ENCODE data around the gene ALG3.

The ALG3 gene

DNA sequence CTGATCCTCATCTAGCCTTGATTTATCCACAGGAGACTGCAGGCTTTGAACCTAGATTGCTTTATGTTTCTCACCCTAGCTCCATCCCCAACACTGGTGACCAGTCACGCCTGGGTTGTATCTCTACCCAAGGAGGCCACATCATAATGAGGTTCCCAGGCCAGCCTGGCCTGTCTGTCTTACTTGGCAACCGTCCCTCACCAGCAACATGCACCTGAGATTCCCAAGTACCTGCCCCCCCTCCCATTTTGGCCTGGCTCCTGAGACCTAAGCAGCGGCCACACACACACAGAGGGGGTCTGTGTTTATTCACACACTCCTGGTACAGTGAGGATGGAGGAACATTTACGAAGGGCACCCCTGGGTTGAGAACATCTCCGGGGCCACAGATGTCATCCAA, 10.2 kb upstream of the ALG3 start:
- Histone ChIP-seq H3K36me3 (ENCODE audit: control insufficient read depth, low read depth, low read length) (no peaks in the 10 kb centered on the region), H3K4me1 (ENCODE audit: control insufficient read depth, low read depth, low read length) (no peaks in the 10 kb centered on the region), H3K9me3 (ENCODE audit: control insufficient read depth, low read depth, low read length) (no peaks in the 10 kb centered on the region), H3K4me3 (ENCODE audit: low read length) (no peak overlapping the region), H3K27me3 (ENCODE audit: control insufficient read depth, insufficient read depth, low read length) (peaks cover 57% of the 10 kb centered on the region), H3K9ac (ENCODE audit: low read length) (no peak overlapping the region), H3K27ac (ENCODE audit: low read length) (no peak overlapping the region)

DNA sequence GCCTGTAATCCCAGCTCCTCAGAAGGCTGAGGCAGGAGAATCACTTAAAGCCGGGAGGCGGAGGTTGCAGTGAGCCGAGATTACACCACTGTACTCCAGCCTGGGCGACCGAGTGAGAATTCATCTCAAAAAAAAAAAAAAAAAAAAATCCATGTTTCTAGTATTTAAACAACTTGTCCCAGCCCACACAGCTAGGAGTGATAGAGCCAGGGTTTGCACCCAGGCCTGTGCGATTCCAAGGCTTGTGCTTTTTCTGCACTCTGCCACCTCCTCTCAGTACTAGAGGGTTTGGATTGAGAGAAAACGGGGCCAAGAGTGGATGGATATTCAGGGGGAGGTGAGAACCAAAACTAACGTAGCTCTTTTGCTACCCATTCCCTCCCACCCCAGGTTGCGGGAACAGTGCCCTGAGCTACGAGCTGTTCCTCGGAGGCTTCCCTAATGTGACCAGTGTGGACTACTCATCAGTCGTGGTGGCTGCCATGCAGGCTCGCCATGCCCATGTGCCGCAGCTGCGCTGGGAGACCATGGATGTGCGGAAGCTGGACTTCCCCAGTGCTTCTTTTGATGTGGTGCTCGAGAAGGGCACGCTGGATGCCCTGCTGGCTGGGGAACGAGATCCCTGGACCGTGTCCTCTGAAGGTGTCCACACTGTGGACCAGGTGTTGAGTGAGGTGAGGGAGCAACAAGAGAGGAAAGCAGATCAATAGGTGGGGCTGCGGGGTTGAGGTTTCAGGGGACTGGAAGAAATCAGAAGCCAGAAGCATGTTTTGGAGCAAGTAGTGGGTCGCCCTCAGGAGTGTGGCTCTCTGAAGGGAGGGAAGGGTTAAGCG, 8.5 kb upstream of the ALG3 start:
- no peak overlapping the region for H3K4me3 ChIP-seq (ENCODE audit: low read length)
- no peaks in the 10 kb centered on the region for H3K36me3 ChIP-seq (ENCODE audit: control insufficient read depth, low read depth, low read length)
- no peak overlapping the region for H3K27ac ChIP-seq (ENCODE audit: low read length)
- no peaks in the 10 kb centered on the region for H3K4me1 ChIP-seq (ENCODE audit: control insufficient read depth, low read depth, low read length)
- peaks cover 43% of the 10 kb centered on the region for H3K27me3 ChIP-seq (ENCODE audit: control insufficient read depth, insufficient read depth, low read length)
- H3K9me3 ChIP-seq (ENCODE audit: control insufficient read depth, low read depth, low read length): no peaks in the 10 kb centered on the region
- no peak overlapping the region for H3K9ac ChIP-seq (ENCODE audit: low read length)

DNA sequence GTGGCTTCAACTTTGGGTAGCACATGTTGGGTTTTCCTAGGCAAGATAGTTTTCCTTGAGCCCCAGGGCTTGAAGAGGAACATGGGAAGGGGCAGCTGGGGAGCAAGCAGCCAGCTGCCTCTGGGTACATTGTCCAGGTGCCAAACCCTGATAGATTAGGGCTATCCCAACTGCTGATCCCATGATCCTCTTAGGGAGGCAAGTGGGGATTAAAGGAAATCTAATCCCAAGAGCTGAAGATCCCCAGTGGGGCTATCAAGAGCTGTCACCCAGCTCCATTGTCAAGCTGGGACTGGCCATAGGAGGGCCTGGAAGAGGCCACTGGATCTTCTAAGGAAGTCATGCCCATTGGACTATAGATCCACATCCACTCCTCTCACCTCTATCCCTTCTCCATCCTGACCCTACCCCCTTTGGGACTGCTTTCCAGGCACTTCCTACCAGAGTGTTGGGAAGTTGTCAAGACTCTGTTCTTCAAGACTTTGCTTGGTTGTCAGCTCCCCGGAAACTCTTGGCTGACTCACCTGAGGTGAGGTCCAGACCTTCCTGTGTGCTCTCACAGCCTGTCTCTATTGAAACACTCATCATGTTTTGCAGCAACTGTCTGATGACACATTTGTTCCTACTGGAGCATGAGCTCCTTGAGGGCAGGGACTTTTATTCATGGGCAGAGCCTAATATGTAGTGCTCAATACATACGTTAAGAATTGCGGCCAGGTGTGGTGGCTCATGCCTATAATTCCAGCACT, 6.7 kb upstream of the ALG3 start:
- no peak overlapping the region for H3K4me3 ChIP-seq (ENCODE audit: low read length)
- no peaks in the 10 kb centered on the region for H3K9me3 ChIP-seq (ENCODE audit: control insufficient read depth, low read depth, low read length)
- no peak overlapping the region for H3K9ac ChIP-seq (ENCODE audit: low read length)
- H3K27me3 ChIP-seq (ENCODE audit: control insufficient read depth, insufficient read depth, low read length): peaks cover 29% of the 10 kb centered on the region
- no peak overlapping the region for H3K27ac ChIP-seq (ENCODE audit: low read length)
- no peaks in the 10 kb centered on the region for H3K36me3 ChIP-seq (ENCODE audit: control insufficient read depth, low read depth, low read length)
- no peaks in the 10 kb centered on the region for H3K4me1 ChIP-seq (ENCODE audit: control insufficient read depth, low read depth, low read length)

DNA sequence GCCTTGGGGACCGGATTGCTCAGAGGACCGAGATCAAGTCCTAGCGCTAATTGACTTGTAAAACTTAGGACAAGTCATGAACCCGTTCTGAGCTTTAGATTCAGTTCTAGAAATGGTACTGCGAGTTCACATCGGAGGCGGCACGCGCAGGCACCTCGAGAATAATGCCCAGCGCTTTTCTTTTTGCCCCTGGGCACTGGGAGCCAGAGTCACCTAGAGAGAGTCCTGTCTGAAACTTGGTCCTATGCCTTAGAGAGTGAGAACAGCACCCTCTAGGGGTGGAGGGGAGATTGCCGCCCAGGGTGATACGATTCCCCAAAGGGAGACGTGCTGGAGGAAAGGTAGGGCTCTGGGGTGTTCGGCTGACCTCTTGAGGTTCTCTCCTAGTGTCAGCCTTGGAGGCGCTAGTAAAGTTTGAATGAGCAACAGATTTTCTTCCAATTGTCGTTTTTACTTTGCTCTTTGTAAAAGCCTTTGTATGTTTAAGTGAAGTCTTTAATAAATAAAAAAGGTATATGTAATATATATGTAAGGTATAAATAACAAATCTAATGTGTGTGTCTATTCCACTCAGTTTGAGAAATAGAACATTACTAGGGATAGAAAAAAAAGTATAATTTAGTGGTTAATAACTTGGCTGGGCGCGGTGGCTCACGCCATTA, 1.5 kb upstream of the ALG3 start:
- H3K9ac ChIP-seq (ENCODE audit: low read length): peak overlapping the region; percentile 99
- H3K9me3 ChIP-seq (ENCODE audit: control insufficient read depth, low read depth, low read length): no peaks in the 10 kb centered on the region
- H3K4me1 ChIP-seq (ENCODE audit: control insufficient read depth, low read depth, low read length): no peaks in the 10 kb centered on the region
- H3K36me3 ChIP-seq (ENCODE audit: control insufficient read depth, low read depth, low read length): peaks cover 6% of the 10 kb centered on the region
- no peaks in the 10 kb centered on the region for H3K27me3 ChIP-seq (ENCODE audit: control insufficient read depth, insufficient read depth, low read length)
- H3K27ac ChIP-seq (ENCODE audit: low read length): peak overlapping the region; percentile 22
- H3K4me3 ChIP-seq (ENCODE audit: low read length): peak overlapping the region; percentile 100

DNA sequence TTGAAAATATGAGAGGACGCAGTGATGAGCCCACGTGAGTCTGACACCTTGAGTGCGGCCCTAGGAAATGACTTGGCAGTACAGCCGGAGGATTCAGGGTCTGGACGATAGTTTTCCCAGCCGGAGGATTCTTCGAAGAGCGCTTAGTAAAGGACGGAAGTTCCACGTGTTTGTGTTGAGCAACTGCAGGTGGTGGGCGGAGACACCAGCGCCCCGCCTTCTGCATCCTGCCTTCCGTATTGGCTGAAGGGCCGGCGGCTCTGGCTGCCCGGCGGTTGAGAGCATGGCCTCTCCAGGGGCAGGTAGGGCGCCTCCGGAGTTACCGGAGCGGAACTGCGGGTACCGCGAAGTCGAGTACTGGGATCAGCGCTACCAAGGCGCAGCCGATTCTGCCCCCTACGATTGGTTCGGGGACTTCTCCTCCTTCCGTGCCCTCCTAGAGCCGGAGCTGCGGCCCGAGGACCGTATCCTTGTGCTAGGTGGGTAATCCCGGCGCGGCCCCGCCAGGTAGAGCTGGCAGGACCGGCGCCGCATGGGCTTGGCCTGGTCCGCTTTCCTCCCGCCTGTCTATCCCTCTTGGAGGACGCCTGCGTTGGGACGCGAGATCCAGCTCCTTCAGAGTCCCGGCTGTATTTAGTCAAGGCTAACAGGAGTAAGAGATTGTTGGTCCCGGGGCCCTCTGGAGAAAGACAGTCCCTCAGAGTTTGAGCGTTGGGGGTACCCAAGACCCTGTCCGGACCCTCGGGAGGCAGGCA, 827 bp upstream of the ALG3 start, which contains the start of gene EEF1AKMT4:
Gene EEF1AKMT4, plus strand, starts transcription at position 261 of the 755 bp plus-strand sequence. Its CDS starts 23 bp downstream, at position 284.
- Histone ChIP-seq H3K36me3 (ENCODE audit: control insufficient read depth, low read depth, low read length) (peaks cover 13% of the 10 kb centered on the region), H3K27me3 (ENCODE audit: control insufficient read depth, insufficient read depth, low read length) (no peaks in the 10 kb centered on the region), H3K4me3 (ENCODE audit: low read length) (peak within 1 kb of the TSS; percentile 100), H3K27ac (ENCODE audit: low read length) (peak within 1 kb of the TSS; percentile 99), H3K9ac (ENCODE audit: low read length) (peak within 1 kb of the TSS; percentile 99), H3K9me3 (ENCODE audit: control insufficient read depth, low read depth, low read length) (no peaks in the 10 kb centered on the region), H3K4me1 (ENCODE audit: control insufficient read depth, low read depth, low read length) (no peaks in the 10 kb centered on the region)

DNA sequence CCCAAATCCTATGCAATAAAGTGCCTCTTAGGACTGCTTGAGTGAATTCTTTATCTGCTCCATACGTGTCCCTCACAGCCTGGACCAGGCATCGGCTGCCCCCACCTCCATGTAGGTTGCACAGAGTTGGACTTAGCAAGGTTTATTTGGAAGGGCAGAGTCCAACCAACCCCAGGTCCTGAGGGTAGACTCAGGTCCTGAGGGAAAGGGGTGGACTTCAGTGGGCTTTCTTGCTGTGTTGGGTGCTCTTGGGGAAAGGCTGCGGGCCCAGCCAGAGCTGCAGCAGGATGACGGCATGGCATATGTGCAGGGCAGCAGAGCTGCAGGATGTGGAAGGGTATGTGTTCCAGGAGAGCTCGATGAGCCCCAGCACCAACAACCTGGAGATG, 6.5 kb downstream of the ALG3 start:
- H3K27ac ChIP-seq (ENCODE audit: low read length): no peak overlapping the region
- no peak overlapping the region for H3K4me3 ChIP-seq (ENCODE audit: low read length)
- no peak overlapping the region for H3K9ac ChIP-seq (ENCODE audit: low read length)
- no peaks in the 10 kb centered on the region for H3K27me3 ChIP-seq (ENCODE audit: control insufficient read depth, insufficient read depth, low read length)
- peaks cover 37% of the 10 kb centered on the region for H3K36me3 ChIP-seq (ENCODE audit: control insufficient read depth, low read depth, low read length)
- no peaks in the 10 kb centered on the region for H3K4me1 ChIP-seq (ENCODE audit: control insufficient read depth, low read depth, low read length)
- no peaks in the 10 kb centered on the region for H3K9me3 ChIP-seq (ENCODE audit: control insufficient read depth, low read depth, low read length)

DNA sequence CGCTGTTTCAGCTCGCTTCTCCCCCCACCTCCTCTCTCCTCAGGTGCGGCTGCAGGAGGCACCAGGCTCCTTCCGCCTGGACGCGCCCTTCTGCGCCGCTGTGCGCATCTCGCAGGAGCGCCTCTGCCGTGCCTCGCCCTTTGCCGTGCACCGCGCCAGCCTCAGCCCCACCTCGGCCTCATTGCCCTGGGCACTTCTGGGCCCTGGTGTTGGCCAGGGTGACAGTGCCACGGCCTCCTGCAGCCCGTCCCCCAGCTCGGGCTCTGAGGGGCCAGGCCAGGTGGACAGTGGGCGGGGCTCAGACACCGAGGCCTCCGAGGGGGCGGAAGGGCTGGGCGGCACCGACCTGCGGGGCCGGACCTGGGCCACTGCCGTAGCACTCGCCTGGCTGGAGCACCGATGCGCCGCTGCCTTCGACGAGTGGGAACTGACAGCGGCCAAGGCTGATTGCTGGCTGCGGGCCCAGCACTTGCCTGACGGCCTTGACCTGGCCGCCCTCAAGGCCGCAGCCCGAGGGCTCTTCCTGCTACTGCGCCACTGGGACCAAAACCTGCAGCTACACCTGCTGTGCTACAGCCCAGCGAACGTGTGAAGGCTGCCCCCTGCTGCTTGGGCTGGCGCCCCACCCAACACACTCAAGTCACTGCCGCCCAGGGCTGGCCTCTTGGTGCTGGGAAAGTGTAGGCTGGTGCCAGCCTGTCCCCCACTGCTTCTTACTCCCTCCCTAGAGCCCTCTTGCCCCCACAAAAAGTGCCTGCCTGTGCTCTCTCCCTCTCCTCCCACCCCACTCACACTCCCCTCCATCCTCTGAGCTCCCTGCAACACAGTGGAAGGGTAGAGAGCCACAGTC, 7.1 kb downstream of the ALG3 start:
- Histone ChIP-seq H3K27ac (ENCODE audit: low read length) (no peak overlapping the region), H3K4me3 (ENCODE audit: low read length) (no peak overlapping the region), H3K36me3 (ENCODE audit: control insufficient read depth, low read depth, low read length) (peaks cover 37% of the 10 kb centered on the region)

DNA sequence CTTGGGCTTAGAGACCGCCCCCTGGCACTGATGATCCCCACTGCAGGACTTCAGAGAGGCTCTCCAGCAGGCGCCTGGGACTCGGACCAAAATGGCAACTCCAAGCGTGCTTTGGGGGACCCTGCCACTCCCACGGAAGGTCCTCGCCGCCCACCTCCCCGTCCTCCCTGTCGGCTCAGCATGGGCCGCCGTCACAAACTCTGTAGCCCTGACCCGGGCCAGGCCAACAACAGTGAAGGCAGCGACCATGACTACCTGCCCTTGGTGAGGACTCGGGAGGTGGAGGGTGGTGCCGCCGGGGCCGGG, 7.7 kb downstream of the ALG3 start:
- H3K36me3 ChIP-seq (ENCODE audit: control insufficient read depth, low read depth, low read length): peaks cover 37% of the 10 kb centered on the region
- H3K27me3 ChIP-seq (ENCODE audit: control insufficient read depth, insufficient read depth, low read length): no peaks in the 10 kb centered on the region
- H3K9me3 ChIP-seq (ENCODE audit: control insufficient read depth, low read depth, low read length): no peaks in the 10 kb centered on the region
- H3K27ac ChIP-seq (ENCODE audit: low read length): no peak overlapping the region
- H3K9ac ChIP-seq (ENCODE audit: low read length): no peak overlapping the region
- H3K4me1 ChIP-seq (ENCODE audit: control insufficient read depth, low read depth, low read length): no peaks in the 10 kb centered on the region
- no peak overlapping the region for H3K4me3 ChIP-seq (ENCODE audit: low read length)

More for the DNA sequence above, 7.1 kb downstream of the ALG3 start:
- Histone ChIP-seq H3K27me3 (ENCODE audit: control insufficient read depth, insufficient read depth, low read length) (no peaks in the 10 kb centered on the region), H3K9ac (ENCODE audit: low read length) (no peak overlapping the region), H3K4me1 (ENCODE audit: control insufficient read depth, low read depth, low read length) (no peaks in the 10 kb centered on the region), H3K9me3 (ENCODE audit: control insufficient read depth, low read depth, low read length) (no peaks in the 10 kb centered on the region)

DNA sequence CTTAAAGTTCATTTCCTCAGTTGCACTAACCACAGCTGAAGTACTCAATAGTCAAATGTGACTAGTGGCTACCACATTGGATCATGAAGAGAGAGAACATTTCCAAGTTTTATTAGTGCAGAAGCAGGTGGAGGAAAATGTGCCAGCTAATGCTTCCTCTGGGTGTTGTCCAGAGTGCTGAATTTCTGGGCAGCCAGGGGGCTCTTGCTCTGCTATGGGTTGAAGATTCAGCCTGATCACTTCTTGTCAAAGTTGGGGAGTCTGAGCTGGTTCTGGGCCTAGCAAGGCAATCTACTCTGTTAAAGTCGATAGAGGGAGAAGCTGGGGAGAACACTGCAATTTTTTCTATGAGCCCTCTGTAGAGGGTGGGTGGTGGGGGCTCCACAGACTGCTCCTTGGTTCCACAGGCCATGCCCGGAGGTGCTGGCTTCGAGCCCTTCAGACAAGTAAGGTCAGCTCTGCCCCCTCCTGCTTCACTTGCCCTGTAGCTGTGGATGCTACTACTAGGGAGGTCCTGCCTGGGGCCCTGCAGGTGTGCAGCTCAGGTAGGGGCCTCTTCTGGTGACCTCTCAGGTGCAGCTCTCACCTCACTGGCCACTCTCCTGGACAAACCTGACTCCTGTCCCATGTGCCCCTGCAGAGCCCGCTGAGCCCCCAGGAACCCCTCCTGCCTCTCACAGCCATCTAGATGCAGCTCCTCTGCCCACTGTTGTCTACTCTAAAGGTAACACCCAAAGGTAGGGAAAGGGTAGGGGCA, 8.2 kb downstream of the ALG3 start:
- no peak overlapping the region for H3K4me3 ChIP-seq (ENCODE audit: low read length)
- no peak overlapping the region for H3K9ac ChIP-seq (ENCODE audit: low read length)
- no peaks in the 10 kb centered on the region for H3K27me3 ChIP-seq (ENCODE audit: control insufficient read depth, insufficient read depth, low read length)
- H3K4me1 ChIP-seq (ENCODE audit: control insufficient read depth, low read depth, low read length): no peaks in the 10 kb centered on the region
- H3K36me3 ChIP-seq (ENCODE audit: control insufficient read depth, low read depth, low read length): peaks cover 33% of the 10 kb centered on the region
- no peak overlapping the region for H3K27ac ChIP-seq (ENCODE audit: low read length)
- no peaks in the 10 kb centered on the region for H3K9me3 ChIP-seq (ENCODE audit: control insufficient read depth, low read depth, low read length)

DNA sequence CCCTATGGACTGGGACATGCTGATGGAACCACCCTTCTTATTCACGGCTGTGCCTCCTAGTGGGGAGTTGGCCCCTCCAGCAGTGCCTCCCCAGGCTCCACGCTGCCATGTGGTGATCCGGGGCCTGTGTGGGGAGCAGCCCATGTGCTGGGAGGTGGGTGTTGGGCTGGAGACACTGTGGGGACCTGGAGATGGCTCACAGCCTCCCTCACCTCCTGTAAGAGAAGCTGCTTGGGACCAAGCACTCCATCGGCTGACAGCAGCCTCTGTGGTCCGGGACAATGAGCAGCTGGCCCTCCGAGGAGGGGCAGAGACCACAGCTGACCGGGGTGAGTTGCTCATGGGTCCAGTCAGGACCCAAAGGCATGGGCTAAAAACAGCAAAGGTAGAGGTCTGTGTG, 9.1 kb downstream of the ALG3 start:
- Histone ChIP-seq H3K27ac (ENCODE audit: low read length) (no peak overlapping the region), H3K27me3 (ENCODE audit: control insufficient read depth, insufficient read depth, low read length) (no peaks in the 10 kb centered on the region), H3K4me3 (ENCODE audit: low read length) (no peak overlapping the region), H3K9me3 (ENCODE audit: control insufficient read depth, low read depth, low read length) (no peaks in the 10 kb centered on the region), H3K9ac (ENCODE audit: low read length) (no peak overlapping the region), H3K36me3 (ENCODE audit: control insufficient read depth, low read depth, low read length) (peaks cover 25% of the 10 kb centered on the region), H3K4me1 (ENCODE audit: control insufficient read depth, low read depth, low read length) (no peaks in the 10 kb centered on the region)

Data from iPS-18a (cell line).